HG02798 (cell line): ENCODE data around the gene CCDC18.

Experiments used
- ATAC-seq: cut with Tn5 transposase; IDR thresholded peaks from one replicate; pipeline ENCODE4 v1.9.1; 2021; ENCODE audit warnings: mild to moderate bottlenecking; ENCODE audit not compliant: unreplicated experiment, poor library complexity

Gene CCDC18

GRCh38 chr1:93283496-93283895 is 103.0 kb downstream of the CCDC18 start:
- no peak for ATAC-seq

DNA sequence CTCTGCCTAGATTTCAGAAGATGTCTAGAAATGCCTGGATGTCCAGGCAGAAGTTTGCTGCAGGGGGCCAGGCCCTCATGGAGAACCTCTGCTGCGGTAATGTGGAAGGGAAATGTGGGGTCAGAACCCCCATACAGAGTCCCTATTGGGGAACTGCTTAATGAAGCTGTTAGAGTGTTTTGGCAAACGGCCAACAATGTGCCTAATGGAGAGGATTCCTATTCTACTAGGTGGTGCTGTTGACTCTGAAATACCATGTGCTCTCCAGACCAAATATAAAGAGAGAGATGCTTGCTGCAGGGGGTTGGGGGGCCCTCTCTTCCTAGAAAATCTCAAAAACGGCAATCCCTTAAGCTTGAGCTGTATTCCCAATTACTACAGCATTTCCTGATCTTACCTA is 108.0 kb downstream of the CCDC18 start:
- ATAC-seq = no peak

DNA sequence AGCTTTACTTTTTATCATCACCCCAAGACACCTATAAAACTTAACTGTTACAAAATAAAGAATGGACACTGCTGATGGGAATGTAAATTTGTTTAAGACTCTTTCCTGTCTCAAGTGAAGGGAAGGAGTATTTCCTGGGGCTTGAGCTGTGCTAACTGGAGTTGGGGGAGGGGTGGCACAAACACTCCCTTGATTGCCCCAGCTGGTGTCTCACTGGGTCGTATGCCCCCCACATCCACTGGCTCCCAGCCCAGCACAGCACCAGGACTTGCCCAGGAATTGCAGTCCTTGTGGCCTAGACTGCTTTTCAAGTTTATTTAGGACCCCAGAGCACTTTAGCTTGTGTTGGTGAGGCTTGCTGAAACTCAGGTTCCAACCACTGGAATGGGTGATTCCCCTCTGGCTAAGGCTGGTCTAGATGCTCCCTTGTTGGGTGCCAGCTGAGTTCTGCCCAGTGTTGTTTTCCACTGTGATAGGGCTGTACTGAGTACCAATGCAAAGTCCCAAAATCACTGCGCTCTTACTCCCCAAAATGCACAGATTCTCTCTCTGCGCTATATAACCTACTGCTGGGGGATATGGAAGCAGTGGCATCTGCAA is 116.1 kb downstream of the CCDC18 start:
- ATAC-seq = no peak

GRCh38 chr1:93301131-93301530 is 120.6 kb downstream of the CCDC18 start:
- ATAC-seq = no peak

DNA sequence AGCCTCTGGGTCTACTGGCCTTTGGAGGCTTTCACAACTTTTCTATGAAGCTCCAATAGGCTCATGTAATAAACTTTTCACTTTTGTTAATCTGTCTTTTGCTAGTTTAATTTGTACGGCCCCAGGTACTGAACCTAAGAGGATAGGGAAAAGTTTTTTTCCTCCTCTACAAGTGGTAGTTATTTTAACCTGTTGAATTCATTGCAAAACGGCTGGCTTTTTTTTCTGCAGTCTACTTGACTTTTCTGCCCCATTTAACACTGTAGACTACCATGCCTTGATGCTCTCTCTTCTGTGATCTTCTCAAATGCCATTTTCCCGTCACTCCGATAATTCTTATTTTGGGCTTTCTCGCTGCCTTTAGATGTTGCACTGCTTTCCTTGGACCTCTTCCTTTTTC is 121.6 kb downstream of the CCDC18 start:
- ATAC-seq = no peak

DNA sequence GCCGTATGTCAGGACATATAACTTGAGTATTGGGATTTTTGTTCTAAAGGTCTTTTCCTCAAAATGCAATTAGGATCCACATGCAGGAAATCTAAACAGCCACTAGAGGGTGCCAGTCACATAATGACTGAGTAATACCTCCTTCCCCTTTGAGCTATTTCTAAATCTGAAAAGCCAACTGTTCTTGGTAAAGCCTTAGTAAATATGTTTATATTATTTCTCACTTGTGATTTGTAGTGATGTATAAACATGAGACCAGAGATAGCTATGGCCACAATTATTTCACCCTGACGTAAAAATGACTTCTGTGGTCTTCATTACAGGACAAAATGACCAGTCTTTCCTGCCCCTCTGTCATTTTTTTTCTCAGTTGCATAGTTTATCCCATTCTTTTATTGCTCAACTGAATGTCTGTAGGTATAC is 124.2 kb downstream of the CCDC18 start:
- ATAC-seq = peak; percentile 55

DNA sequence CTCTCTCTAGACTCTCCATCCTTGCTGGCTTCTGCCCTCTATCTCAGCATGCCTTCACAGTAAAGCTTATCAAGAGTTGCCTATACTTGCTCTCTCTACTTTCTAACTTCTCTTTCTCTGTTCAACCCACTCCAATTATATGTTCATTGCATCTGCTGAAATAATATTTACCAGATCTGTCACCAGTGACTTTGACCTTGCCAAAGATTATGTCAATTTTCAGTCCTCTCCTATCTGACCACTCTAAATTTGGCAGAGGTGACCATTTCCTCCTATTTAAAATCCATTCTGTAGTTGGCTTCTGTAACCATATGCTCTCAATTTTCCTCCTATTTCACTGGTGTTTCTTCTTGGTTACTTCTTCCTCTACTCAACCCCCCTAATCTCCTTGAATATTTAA is 126.4 kb downstream of the CCDC18 start:
- no peak for ATAC-seq

- ATAC-seq = no peak
These were observed 132.5 kb downstream of the CCDC18 start for GRCh38 chr1:93313026-93313425.

- ATAC-seq = no peak
These were observed 136.7 kb downstream of the CCDC18 start for GRCh38 chr1:93317207-93317606.

DNA sequence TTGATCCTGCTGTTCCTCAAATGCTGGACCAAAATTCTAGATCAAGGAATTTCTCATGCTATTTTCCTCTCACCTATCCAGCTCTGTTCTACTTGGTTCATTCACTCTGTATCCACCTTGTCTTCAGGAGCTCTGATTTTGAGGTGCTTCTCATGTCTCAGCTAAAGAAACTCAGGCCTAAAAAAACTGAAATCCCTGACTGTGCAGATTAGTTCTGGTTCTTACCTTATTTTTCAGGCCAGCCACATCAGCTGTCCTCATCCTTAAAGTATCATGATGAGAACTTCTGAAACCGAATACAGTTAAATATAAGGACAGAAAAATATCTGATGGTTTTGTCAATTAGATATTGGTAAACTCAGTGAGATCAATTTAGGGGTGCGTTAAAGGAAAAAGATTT is 137.4 kb downstream of the CCDC18 start:
- no peak for ATAC-seq

DNA sequence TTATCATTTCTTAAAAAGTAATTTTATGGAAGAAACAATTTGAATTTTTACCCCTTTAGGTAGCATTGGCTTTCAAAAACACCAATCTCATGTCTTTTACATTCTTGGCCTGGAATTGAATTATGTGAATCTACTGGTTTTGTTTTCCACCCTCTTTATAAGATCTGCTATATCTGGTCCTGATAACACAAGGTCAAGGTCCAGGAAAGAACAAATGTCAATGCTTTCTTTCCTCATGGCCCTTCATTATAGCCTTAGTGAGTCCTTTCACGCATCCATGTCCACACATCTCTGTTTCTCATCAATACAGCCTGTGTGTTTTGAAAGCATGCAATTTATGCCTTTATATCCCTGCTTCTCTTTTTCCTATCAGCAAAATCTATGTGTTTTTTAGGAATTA is 141.2 kb downstream of the CCDC18 start:
- ATAC-seq = no peak

GRCh38 chr1:93322349-93322748 is 141.8 kb downstream of the CCDC18 start:
- ATAC-seq = no peak

DNA sequence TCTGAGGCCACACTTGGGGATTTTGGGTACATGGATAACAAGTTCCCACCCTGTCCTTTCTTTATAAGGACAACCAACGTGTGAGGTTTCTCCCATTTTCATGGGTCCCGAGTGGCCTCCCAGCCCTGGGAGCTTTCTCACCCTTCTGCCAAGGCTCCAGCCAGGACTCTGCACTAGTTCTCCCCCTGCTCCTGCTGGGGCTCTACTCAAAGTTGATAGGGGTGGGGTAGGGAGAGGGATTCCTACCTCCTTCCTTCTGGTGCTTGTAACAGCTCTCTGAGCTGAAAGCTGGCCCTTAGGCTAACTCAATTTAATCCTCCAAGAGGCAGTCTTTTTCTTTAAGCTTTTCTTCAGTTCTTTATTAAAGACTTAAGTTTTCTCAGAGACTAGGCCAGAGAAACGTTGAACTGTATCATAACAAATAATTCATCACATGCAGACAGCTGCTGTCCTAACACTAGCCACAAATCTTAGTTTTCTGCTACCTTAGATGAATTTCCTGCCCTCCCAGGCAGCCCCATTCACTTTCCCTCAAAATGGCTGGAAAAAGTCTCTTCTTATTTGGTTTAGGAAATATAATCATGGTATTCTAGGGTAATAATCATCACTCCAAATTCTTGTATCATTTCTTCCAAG is 142.8 kb downstream of the CCDC18 start:
- no peak for ATAC-seq

GRCh38 chr1:93324486-93325464 is 144.3 kb downstream of the CCDC18 start:
- no peak for ATAC-seq
